OCI-LY1 (cell line): ENCODE measurements around the gene ITGAV.

Experiments used
- H2AFZ ChIP-seq: fragments of 200-600 bp; sonication (generic), shearing (Covaris generic); 2 replicates; pipeline ENCODE4 v1.6.0; 2014; ENCODE audit warnings: antibody characterized with exemption, mild to moderate bottlenecking, low read length
- H3F3A ChIP-seq: fragments of 200-600 bp; sonication (generic), shearing (Covaris generic); 2 replicates; pipeline ENCODE4 v1.6.0; 2014; ENCODE audit warnings: mild to moderate bottlenecking, antibody characterized with exemption, low read length, moderate library complexity; ENCODE audit not compliant: insufficient read depth
- H3K27ac ChIP-seq: fragments of 200-600 bp; sonication (generic); 2 replicates; pipeline ENCODE4 v1.5.1; 2014; ENCODE audit warnings: low read length, mixed run types, mild to moderate bottlenecking, low read depth; ENCODE audit not compliant: poor library complexity, severe bottlenecking
- H3K27me3 ChIP-seq: fragments of 200-600 bp; sonication (generic); 2 replicates; pipeline ENCODE4 v1.6.0; 2014; ENCODE audit warnings: antibody characterized with exemption, mild to moderate bottlenecking, low read length, moderate library complexity; ENCODE audit not compliant: insufficient read depth
- H3K36me3 ChIP-seq: fragments of 200-600 bp; sonication (generic); 2 replicates; pipeline ENCODE4 v1.6.1; 2014; ENCODE audit warnings: mild to moderate bottlenecking, antibody characterized with exemption, low read length, moderate library complexity, mixed read lengths; ENCODE audit not compliant: insufficient read depth
- H3K4me1 ChIP-seq: fragments of 200-600 bp; sonication (generic); 2 replicates; pipeline ENCODE4 v1.5.1; 2014; ENCODE audit warnings: mild to moderate bottlenecking, low read length, moderate library complexity; ENCODE audit not compliant: insufficient read depth, severe bottlenecking
- H3K4me2 ChIP-seq: fragments of 200-600 bp; sonication (generic), shearing (Covaris generic); 2 replicates; pipeline ENCODE4 v1.6.1; 2014; ENCODE audit warnings: low read length
- H3K4me3 ChIP-seq: fragments of 200-600 bp; sonication (generic); 2 replicates; pipeline ENCODE4 v1.5.1; 2014; ENCODE audit warnings: low read length, low read depth, mild to moderate bottlenecking, mixed read lengths; ENCODE audit not compliant: poor library complexity, severe bottlenecking
- H3K79me2 ChIP-seq: fragments of 200-600 bp; shearing (Covaris generic); 2 replicates; pipeline ENCODE4 v1.6.1; 2016; ENCODE audit warnings: mixed run types, low read length, mixed read lengths; ENCODE audit not compliant: insufficient read depth
- H3K9ac ChIP-seq: fragments of 200-600 bp; sonication (generic), shearing (Covaris generic); 2 replicates; pipeline ENCODE4 v1.6.1; 2014; ENCODE audit warnings: mild to moderate bottlenecking, low read length, mixed read lengths
- H3K9me2 ChIP-seq: fragments of 200-600 bp; sonication (generic), shearing (Covaris generic); 2 replicates; pipeline ENCODE4 v1.6.1; 2014; ENCODE audit warnings: low read depth, mild to moderate bottlenecking, low read length, mixed read lengths
- H3K9me3 ChIP-seq: fragments of 200-600 bp; shearing (Covaris generic); 2 replicates; pipeline ENCODE4 v1.6.1; 2014; ENCODE audit warnings: low read length, mixed read lengths
- H4K20me1 ChIP-seq: fragments of 200-600 bp; sonication (generic), shearing (Covaris generic); 2 replicates; pipeline ENCODE4 v1.6.0; 2016; ENCODE audit warnings: mild to moderate bottlenecking, low read length; ENCODE audit not compliant: insufficient read depth
- EZH2 ChIP-seq: fragments of 200-600 bp; sonication (generic), shearing (Covaris generic); IDR thresholded peaks from 2 replicates; pipeline ENCODE4 v1.8.0; 2017; ENCODE audit warnings: borderline replicate concordance, mixed run types, mild to moderate bottlenecking, antibody characterized with exemption, low read length, moderate library complexity, mixed read lengths
- TF ChIP-seq, protein P1 (sequence below): fragments of 200-600 bp; sonication (generic), shearing (Covaris generic); IDR thresholded peaks from 2 replicates; pipeline ENCODE4 v1.5.1; 2017; ENCODE audit warnings: mild to moderate bottlenecking, antibody characterized with exemption, low read length, moderate library complexity, mixed read lengths

ITGAV gene

DNA sequence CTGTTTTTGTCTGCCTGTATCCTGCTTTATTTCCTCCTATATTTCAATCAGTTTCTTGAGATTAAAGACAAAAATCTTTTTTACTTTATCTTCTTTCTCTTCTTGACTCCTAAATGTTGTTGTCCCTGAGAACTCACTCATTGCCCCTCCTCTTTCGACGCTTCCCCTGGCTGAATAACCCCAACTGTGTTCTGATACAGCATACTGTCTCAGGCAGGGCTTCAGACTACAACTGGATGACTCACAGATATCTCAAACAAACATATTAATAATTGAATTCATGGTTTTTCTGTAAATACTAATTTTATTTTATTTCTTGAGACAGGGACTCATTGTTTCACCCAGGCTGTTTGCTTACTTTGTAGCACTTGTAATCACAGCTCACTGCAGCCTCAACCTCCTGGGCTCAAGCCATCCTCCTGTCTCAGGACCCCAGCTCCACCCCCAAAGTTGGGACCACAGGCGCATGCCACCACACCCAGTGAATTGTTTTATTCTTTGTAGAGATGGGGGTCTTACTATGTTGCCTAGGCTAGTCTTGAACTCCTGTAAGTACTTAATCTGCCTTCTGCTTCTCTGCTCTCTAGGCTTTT, 9.4 kb downstream of the ITGAV start:
- H2AFZ ChIP-seq = no peak overlapping the region
- H3K27me3 ChIP-seq = no peaks in the 10 kb centered on the region
- H3K4me2 ChIP-seq = no peak overlapping the region
- no peak overlapping the region for H3K4me3 ChIP-seq
- no peaks in the 10 kb centered on the region for H3F3A ChIP-seq
- no peak for TF ChIP-seq EZH2
- TF ChIP-seq, protein P1, sequence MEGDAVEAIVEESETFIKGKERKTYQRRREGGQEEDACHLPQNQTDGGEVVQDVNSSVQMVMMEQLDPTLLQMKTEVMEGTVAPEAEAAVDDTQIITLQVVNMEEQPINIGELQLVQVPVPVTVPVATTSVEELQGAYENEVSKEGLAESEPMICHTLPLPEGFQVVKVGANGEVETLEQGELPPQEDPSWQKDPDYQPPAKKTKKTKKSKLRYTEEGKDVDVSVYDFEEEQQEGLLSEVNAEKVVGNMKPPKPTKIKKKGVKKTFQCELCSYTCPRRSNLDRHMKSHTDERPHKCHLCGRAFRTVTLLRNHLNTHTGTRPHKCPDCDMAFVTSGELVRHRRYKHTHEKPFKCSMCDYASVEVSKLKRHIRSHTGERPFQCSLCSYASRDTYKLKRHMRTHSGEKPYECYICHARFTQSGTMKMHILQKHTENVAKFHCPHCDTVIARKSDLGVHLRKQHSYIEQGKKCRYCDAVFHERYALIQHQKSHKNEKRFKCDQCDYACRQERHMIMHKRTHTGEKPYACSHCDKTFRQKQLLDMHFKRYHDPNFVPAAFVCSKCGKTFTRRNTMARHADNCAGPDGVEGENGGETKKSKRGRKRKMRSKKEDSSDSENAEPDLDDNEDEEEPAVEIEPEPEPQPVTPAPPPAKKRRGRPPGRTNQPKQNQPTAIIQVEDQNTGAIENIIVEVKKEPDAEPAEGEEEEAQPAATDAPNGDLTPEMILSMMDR = no peak
- H3K9me2 ChIP-seq = no peaks in the 10 kb centered on the region
- H3K9ac ChIP-seq = no peak overlapping the region
- H4K20me1 ChIP-seq = no peaks in the 10 kb centered on the region
- no peaks in the 10 kb centered on the region for H3K9me3 ChIP-seq
- no peak overlapping the region for H3K27ac ChIP-seq
- no peaks in the 10 kb centered on the region for H3K79me2 ChIP-seq
- H3K4me1 ChIP-seq = no peaks in the 10 kb centered on the region
- H3K36me3 ChIP-seq = no peaks in the 10 kb centered on the region

GRCh38 chr2:186603286-186603685, 13.4 kb downstream of the ITGAV start:
- H3K9me2 ChIP-seq = no peaks in the 10 kb centered on the region
- H3K79me2 ChIP-seq = no peaks in the 10 kb centered on the region
- no peaks in the 10 kb centered on the region for H3K4me1 ChIP-seq
- H2AFZ ChIP-seq = no peak overlapping the region
- no peaks in the 10 kb centered on the region for H4K20me1 ChIP-seq
- H3K9me3 ChIP-seq = no peaks in the 10 kb centered on the region
- no peak overlapping the region for H3K27ac ChIP-seq
- no peak overlapping the region for H3K4me2 ChIP-seq
- no peaks in the 10 kb centered on the region for H3K36me3 ChIP-seq
- H3F3A ChIP-seq = no peaks in the 10 kb centered on the region
- H3K9ac ChIP-seq = no peak overlapping the region
- no peaks in the 10 kb centered on the region for H3K27me3 ChIP-seq
- no peak overlapping the region for H3K4me3 ChIP-seq
- TF ChIP-seq, protein P1 = no peak
- no peak for TF ChIP-seq EZH2

- no peaks in the 10 kb centered on the region for H3K9me2 ChIP-seq
- no peak overlapping the region for H3K4me2 ChIP-seq
- H3K36me3 ChIP-seq = no peaks in the 10 kb centered on the region
- no peak overlapping the region for H3K27ac ChIP-seq
- H3K79me2 ChIP-seq = no peaks in the 10 kb centered on the region
- no peak overlapping the region for H2AFZ ChIP-seq
- TF ChIP-seq EZH2 = no peak
- TF ChIP-seq, protein P1 = no peak
- no peaks in the 10 kb centered on the region for H3K4me1 ChIP-seq
- H4K20me1 ChIP-seq = no peaks in the 10 kb centered on the region
- H3K27me3 ChIP-seq = no peaks in the 10 kb centered on the region
- H3K9ac ChIP-seq = no peak overlapping the region
- no peaks in the 10 kb centered on the region for H3K9me3 ChIP-seq
- H3F3A ChIP-seq = no peaks in the 10 kb centered on the region
- no peak overlapping the region for H3K4me3 ChIP-seq
Observed at GRCh38 chr2:186605041-186605440, 15.2 kb downstream of the ITGAV start.
